ENCODE results near the gene TRAM2.
"Not testable (repeated sequence)": the region's sequence is repeated elsewhere in the genome, so short reads cannot be mapped to it uniquely, and the experiment has no call there.

Gene TRAM2

DNA sequence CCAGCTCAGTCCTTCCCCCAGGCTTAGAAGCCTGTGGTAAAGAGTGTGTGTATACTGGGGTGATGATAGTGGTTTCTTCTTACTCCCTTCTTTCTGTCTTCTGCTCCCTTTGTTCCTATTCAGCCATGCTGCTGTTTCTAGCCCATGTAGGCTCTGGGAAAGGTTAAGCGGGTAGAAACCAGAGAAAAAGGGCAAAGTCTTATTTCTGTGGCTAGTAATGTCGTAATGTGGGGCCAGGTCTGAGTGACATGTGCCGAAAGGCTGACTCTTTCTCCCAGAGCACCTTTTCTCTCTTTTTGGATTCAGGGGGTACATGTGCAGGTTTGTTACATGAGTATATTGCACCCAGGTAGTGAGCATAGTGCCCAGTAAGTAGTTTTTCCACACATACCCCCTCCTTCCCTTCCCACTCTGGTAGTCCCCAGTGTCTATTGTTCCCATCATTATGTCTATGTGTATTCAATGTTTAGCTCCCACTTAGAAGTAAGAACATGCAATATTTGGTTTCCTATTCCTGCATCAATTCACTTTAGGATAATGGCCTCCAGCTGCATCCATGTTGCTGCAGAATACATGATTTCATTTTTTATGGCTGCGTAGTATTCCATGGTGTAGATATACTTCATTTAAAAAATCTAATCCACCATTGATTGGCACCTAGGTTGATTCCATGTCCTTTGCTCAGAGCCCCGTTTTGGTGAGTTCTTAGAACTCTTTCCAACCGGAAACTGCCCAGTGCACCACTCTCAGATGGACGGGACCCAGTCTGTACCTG lies 82.4 kb downstream of the TRAM2 start:
- Histone ChIP-seq H3K9ac (ENCODE audit: low read depth, low read length) (no peak overlapping the region), H3K9me3 (replicated peaks; ENCODE audit: low read length) (no peaks in the 10 kb centered on the region), H3K4me1 (ENCODE audit: control insufficient read depth, insufficient read depth, low read length) (peaks cover 18% of the 10 kb centered on the region), H3K27me3 (ENCODE audit: control insufficient read depth, insufficient read depth, low read length) (no peaks in the 10 kb centered on the region), H3K4me3 (ENCODE audit: low read length) (no peak overlapping the region), H3K36me3 (ENCODE audit: insufficient read depth, low read length) (peaks cover 40% of the 10 kb centered on the region), H3K4me2 (ENCODE audit: low read length) (no peak overlapping the region)

DNA sequence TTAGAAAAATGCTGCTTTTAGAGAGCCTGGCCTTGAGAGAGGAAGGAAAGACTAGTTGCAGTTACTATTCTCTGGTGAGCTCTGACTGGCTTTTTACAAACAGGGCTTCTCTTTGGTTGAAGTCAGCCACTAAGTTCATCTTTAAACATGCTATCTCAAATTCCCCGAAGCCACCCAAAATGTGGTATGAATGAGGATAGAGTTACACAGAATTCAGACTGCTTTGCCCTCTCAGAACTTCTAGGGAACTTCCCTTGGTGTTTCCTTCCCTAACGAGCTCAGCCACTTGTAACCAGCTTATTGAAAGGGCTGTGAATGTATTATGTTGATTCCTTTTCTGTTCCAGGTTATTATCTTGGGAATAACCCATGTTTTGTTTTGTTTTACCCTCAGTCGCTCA lies 83.2 kb downstream of the TRAM2 start:
- H3K4me2 ChIP-seq (ENCODE audit: low read length), result no peak overlapping the region
- H3K9ac ChIP-seq (ENCODE audit: low read depth, low read length), result no peak overlapping the region
- no peaks in the 10 kb centered on the region for H3K27me3 ChIP-seq (ENCODE audit: control insufficient read depth, insufficient read depth, low read length)
- H3K4me3 ChIP-seq (ENCODE audit: low read length), result no peak overlapping the region
- H3K9me3 ChIP-seq (replicated peaks; ENCODE audit: low read length), result no peaks in the 10 kb centered on the region
- H3K36me3 ChIP-seq (ENCODE audit: insufficient read depth, low read length), result peaks cover 32% of the 10 kb centered on the region
- peaks cover 10% of the 10 kb centered on the region for H3K4me1 ChIP-seq (ENCODE audit: control insufficient read depth, insufficient read depth, low read length)

DNA sequence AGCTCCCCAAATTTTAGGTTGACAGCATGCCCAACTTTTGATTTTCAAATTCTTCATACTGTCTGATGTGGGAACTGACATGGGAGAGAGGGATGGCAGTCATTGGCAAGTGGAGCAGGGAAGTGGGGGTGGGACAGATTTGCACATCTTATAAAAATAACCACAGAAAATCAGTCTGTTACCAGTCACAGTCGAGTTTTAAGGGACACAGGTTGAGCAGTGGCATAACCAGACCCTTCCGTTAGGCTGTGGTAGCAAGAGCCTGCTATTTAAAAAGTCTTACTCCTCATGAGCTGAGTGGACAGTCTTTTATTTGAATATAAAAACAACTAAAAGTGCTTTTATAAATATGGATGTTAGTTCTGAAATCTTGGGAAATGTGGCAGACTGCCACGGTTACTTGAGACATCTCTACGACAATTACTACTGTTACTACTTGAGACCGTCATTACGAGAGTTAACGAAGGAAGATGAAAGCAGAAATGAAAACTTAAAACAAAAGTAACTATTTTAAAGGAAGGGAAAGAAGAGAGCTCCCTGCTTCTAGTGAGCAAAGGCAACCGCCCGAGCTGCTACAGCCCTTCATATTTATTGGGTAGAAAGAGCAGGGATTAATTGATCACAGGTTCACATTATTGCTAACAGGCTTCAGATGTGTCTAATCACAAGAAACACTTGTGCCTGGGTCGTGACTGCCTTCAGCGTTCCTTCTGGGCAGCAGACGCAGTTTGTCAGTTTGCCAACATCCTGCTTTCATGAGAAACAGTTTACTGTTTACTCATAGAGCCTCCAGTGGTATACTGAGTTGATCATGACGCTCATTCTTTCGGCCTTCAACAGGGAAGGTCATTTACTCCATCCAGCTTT lies 85.4 kb downstream of the TRAM2 start:
- Histone ChIP-seq H3K4me1 (ENCODE audit: control insufficient read depth, insufficient read depth, low read length) (peaks cover 3% of the 10 kb centered on the region), H3K4me3 (ENCODE audit: low read length) (no peak overlapping the region), H3K4me2 (ENCODE audit: low read length) (no peak overlapping the region), H3K9ac (ENCODE audit: low read depth, low read length) (no peak overlapping the region), H3K9me3 (replicated peaks; ENCODE audit: low read length) (no peaks in the 10 kb centered on the region), H3K36me3 (ENCODE audit: insufficient read depth, low read length) (peaks cover 18% of the 10 kb centered on the region), H3K27me3 (ENCODE audit: control insufficient read depth, insufficient read depth, low read length) (no peaks in the 10 kb centered on the region)

DNA sequence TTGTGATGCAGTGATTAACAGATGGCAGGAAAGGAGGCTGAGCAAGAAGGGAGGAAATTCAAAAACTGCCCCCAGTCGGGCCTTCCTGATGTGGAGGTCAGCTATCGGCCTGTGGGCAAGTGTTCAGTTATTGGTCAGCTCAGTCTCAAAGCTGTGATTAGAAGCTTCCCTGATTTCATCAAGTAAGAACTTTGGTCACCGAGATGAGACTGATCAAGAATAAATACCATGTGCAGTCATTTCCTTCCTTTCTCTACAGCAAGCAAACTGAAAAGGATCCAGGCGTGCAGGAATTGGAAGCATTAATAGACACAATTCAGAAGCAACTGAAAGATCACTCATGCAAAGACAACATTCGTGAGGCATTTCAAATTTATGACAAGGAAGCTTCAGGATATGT lies 87.0 kb downstream of the TRAM2 start:
- peaks cover 2% of the 10 kb centered on the region for H3K36me3 ChIP-seq (ENCODE audit: insufficient read depth, low read length)
- H3K4me2 ChIP-seq (ENCODE audit: low read length), result no peak overlapping the region
- peaks cover 3% of the 10 kb centered on the region for H3K4me1 ChIP-seq (ENCODE audit: control insufficient read depth, insufficient read depth, low read length)
- no peaks in the 10 kb centered on the region for H3K27me3 ChIP-seq (ENCODE audit: control insufficient read depth, insufficient read depth, low read length)
- H3K4me3 ChIP-seq (ENCODE audit: low read length), result no peak overlapping the region
- no peak overlapping the region for H3K9ac ChIP-seq (ENCODE audit: low read depth, low read length)
- H3K9me3 ChIP-seq (replicated peaks; ENCODE audit: low read length), result no peaks in the 10 kb centered on the region

DNA sequence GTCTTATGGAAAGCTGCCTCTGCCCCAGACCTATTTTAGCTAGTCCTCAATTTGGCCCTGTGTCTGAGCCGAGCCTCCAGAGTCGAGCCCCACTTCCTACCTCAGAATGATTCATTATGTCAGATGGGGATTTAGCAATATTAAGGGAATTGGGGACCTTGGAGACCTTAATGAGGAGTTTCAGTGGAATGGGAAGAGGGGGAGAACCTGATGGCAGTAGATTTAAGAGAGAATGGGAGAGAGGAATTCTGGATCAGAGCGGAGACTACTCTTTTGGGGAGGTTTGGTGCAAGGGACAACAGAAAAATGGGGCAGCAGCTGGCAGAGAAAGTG lies 93.2 kb downstream of the TRAM2 start:
- Histone ChIP-seq H3K4me3 (ENCODE audit: low read length) (no peak overlapping the region), H3K4me1 (ENCODE audit: control insufficient read depth, insufficient read depth, low read length) (no peaks in the 10 kb centered on the region), H3K9me3 (replicated peaks; ENCODE audit: low read length) (no peaks in the 10 kb centered on the region), H3K36me3 (ENCODE audit: insufficient read depth, low read length) (peaks cover 6% of the 10 kb centered on the region), H3K4me2 (ENCODE audit: low read length) (no peak overlapping the region), H3K27me3 (ENCODE audit: control insufficient read depth, insufficient read depth, low read length) (no peaks in the 10 kb centered on the region), H3K9ac (ENCODE audit: low read depth, low read length) (no peak overlapping the region)

DNA sequence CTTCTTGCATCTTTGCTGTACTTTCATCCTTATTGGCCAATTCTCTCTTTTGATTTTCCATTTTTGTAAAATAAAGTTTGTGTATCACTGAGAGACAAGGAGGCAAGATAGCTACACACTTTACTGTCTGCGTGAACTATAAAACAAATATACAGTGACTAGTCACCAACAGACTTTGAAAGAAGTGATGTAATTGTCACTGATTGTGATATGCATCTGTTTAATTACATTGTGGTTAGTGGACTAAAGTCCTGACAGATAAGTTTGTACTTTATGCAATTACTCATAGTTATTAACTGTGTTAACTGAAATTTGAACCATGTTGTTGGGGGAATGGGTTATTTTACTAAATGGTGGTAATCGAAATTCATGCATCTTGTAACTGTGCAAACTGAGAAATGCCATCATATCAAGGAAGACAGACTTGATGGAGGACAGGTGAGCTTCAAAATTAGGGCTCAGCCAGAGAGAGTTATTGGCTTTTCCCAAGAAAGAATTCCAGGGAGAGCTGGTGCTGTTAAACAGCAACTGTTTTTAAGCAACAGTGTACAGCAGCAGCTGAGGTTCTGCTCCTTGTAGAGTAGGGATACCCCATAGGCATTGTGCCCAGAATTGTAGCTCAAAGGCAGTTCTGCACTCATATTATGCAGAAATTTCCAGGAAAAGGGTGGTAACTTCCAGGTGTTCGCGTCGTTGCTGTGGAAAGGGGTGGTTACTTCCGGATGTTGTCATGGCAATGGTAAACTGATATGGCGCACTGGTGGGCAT lies 93.8 kb downstream of the TRAM2 start:
- Histone ChIP-seq H3K4me3 (ENCODE audit: low read length) (no peak overlapping the region), H3K4me2 (ENCODE audit: low read length) (no peak overlapping the region), H3K27me3 (ENCODE audit: control insufficient read depth, insufficient read depth, low read length) (no peaks in the 10 kb centered on the region), H3K4me1 (ENCODE audit: control insufficient read depth, insufficient read depth, low read length) (no peaks in the 10 kb centered on the region), H3K36me3 (ENCODE audit: insufficient read depth, low read length) (peaks cover 6% of the 10 kb centered on the region), H3K9me3 (replicated peaks; ENCODE audit: low read length) (no peaks in the 10 kb centered on the region), H3K9ac (ENCODE audit: low read depth, low read length) (no peak overlapping the region)

DNA sequence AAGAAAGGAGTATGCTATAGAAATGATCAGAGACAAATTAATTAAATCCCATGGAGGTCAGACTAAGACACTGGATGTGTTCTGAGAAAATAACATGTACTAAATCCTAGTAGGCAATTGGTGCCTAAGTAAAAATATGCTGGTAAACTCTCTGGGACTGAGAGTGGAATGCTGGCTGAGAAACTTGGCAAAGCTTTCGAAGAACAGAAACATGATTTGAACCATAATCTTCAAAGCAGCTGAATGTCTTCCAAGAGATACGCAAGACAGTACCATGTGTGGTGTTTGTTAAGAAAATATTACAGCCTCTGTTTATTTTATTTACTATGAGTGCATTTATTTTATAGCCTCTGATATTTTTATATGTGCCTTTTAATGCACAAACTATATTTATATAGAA lies 101.6 kb downstream of the TRAM2 start:
- H3K36me3 ChIP-seq (ENCODE audit: insufficient read depth, low read length), result peaks cover 3% of the 10 kb centered on the region
- H3K4me3 ChIP-seq (ENCODE audit: low read length), result no peak overlapping the region
- H3K4me2 ChIP-seq (ENCODE audit: low read length), result no peak overlapping the region
- no peaks in the 10 kb centered on the region for H3K4me1 ChIP-seq (ENCODE audit: control insufficient read depth, insufficient read depth, low read length)
- H3K9ac ChIP-seq (ENCODE audit: low read depth, low read length), result no peak overlapping the region
- H3K27me3 ChIP-seq (ENCODE audit: control insufficient read depth, insufficient read depth, low read length), result no peaks in the 10 kb centered on the region
- H3K9me3 ChIP-seq (replicated peaks; ENCODE audit: low read length), result no peaks in the 10 kb centered on the region

DNA sequence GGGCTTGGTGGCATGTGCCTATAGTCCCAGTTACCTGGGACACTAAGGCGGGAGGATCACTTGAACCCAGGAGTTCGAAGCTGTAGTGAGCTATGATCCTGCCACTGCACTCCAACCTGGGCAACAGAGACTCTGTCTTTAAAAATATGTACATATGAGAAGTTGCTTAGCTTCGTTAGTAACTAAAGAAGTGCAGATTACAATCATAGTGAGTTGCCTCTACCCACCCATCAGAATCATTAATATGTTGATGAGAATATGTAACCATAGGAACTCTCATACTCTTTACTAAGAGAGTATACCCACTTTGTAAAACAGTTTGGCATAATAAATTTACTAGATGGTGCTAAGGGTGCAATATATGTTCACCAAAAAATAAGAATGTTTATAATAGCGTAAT lies 102.7 kb downstream of the TRAM2 start:
- Histone ChIP-seq H3K4me2 (ENCODE audit: low read length) (no peak overlapping the region), H3K4me1 (ENCODE audit: control insufficient read depth, insufficient read depth, low read length) (no peaks in the 10 kb centered on the region), H3K9me3 (replicated peaks; ENCODE audit: low read length) (no peaks in the 10 kb centered on the region), H3K27me3 (ENCODE audit: control insufficient read depth, insufficient read depth, low read length) (no peaks in the 10 kb centered on the region), H3K9ac (ENCODE audit: low read depth, low read length) (no peak overlapping the region), H3K4me3 (ENCODE audit: low read length) (no peak overlapping the region), H3K36me3 (ENCODE audit: insufficient read depth, low read length) (peaks cover 3% of the 10 kb centered on the region)

DNA sequence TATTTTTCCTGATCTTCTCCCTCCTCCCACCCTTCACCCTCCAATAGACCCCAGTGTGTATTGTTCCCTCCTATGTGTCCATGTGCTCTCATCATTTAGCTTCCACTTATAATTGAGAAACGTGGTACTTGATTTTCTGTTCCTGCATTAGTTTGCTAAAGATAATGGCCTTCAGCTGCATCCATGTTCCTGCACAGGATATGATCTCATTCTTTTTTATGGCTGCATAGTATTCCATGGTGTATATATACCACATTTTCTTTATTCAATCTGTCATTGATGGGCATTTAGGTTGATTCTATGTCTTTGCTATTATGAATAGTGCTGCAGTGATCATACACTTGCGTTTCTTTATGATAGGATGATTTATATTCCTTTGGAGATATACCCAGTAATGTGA lies 115.7 kb downstream of the TRAM2 start:
- H3K9ac ChIP-seq (ENCODE audit: low read depth, low read length); H3K4me2 ChIP-seq (ENCODE audit: low read length); H3K4me3 ChIP-seq (ENCODE audit: low read length); H3K4me1 ChIP-seq (ENCODE audit: control insufficient read depth, insufficient read depth, low read length); H3K36me3 ChIP-seq (ENCODE audit: insufficient read depth, low read length); H3K27me3 ChIP-seq (ENCODE audit: control insufficient read depth, insufficient read depth, low read length); H3K9me3 ChIP-seq (replicated peaks; ENCODE audit: low read length): not testable (repeated sequence)

DNA sequence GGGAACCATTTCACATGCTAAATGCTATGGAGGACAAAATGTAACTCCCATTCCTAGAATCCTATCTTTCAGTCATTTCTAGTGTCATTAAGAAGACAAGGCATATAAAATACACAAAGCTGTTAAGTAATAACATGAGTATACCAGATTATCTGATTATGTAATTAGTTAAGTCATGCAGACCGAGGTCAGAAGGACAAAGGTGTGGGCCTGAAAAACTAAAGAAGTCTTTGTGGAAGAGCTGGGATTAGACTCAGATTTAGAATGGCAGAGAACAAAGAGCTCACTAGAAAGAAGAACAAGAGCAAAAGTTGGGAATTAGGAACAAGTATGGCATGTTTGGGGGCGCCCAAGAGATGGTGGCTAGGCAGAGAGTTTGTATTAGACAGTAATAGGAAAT lies 119.8 kb downstream of the TRAM2 start:
- Histone ChIP-seq H3K4me2 (ENCODE audit: low read length) (no peak overlapping the region), H3K36me3 (ENCODE audit: insufficient read depth, low read length) (peaks cover 7% of the 10 kb centered on the region), H3K9ac (ENCODE audit: low read depth, low read length) (no peak overlapping the region), H3K9me3 (replicated peaks; ENCODE audit: low read length) (no peaks in the 10 kb centered on the region), H3K27me3 (ENCODE audit: control insufficient read depth, insufficient read depth, low read length) (no peaks in the 10 kb centered on the region), H3K4me1 (ENCODE audit: control insufficient read depth, insufficient read depth, low read length) (peaks cover 5% of the 10 kb centered on the region), H3K4me3 (ENCODE audit: low read length) (no peak overlapping the region)

DNA sequence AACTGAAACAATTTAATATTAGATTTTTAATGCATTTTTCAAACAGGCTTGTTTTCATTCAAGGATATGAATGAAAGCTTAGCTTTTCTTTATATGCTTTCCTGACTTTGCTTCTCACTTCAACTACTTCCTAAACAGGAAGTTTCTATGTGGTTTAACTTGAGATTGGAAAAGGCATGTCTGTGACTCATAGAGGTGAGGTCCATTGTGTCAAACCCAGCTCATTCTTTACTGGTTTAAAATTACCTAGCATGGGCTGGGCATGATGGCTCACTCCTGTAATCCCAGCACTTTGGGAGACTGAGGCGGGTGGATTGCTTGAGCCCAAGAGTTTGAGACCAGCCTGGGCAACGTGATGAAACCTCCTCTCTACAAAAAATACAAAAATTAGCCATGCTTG lies 122.3 kb downstream of the TRAM2 start:
- no peak overlapping the region for H3K4me3 ChIP-seq (ENCODE audit: low read length)
- no peak overlapping the region for H3K4me2 ChIP-seq (ENCODE audit: low read length)

More for the DNA sequence above, 122.3 kb downstream of the TRAM2 start:
- H3K9me3 ChIP-seq (replicated peaks; ENCODE audit: low read length), result no peaks in the 10 kb centered on the region
- peaks cover 10% of the 10 kb centered on the region for H3K36me3 ChIP-seq (ENCODE audit: insufficient read depth, low read length)
- H3K4me1 ChIP-seq (ENCODE audit: control insufficient read depth, insufficient read depth, low read length), result peaks cover 5% of the 10 kb centered on the region
- no peak overlapping the region for H3K9ac ChIP-seq (ENCODE audit: low read depth, low read length)
- no peaks in the 10 kb centered on the region for H3K27me3 ChIP-seq (ENCODE audit: control insufficient read depth, insufficient read depth, low read length)

Data from skeletal muscle satellite cell (primary cell).